HK-2 (cell line): Measurements from ENCODE around the gene WDR45B.

Source experiments
- DNase-seq: peaks from one replicate; pipeline ENCODE4 v3.0.0-alpha.2; 2018; ENCODE audit not compliant: unreplicated experiment

The WDR45B gene

GRCh38 chr17:82677353-82677925 lies 29.2 kb upstream of the WDR45B start:
- no peak for DNase-seq

- DNase-seq: no peak
Measured at GRCh38 chr17:82675476-82676245, 27.4 kb upstream of the WDR45B start.

GRCh38 chr17:82674656-82675475 lies 26.6 kb upstream of the WDR45B start:
- DNase-seq: no peak

GRCh38 chr17:82670661-82671450 lies 22.6 kb upstream of the WDR45B start:
- DNase-seq: no peak

- DNase-seq: no peak
Measured at GRCh38 chr17:82668631-82669099, 20.4 kb upstream of the WDR45B start.

- no peak for DNase-seq
Measured at GRCh38 chr17:82668024-82668630, 19.9 kb upstream of the WDR45B start.

GRCh38 chr17:82667668-82668000 lies 19.4 kb upstream of the WDR45B start:
- DNase-seq: no peak

- no peak for DNase-seq
Measured at GRCh38 chr17:82666931-82667667, 18.9 kb upstream of the WDR45B start.

GRCh38 chr17:82665891-82666290 lies 17.6 kb upstream of the WDR45B start:
- no peak for DNase-seq

- DNase-seq: no peak
Measured at GRCh38 chr17:82665217-82665616, 17.0 kb upstream of the WDR45B start.

GRCh38 chr17:82664701-82665182 lies 16.5 kb upstream of the WDR45B start:
- no peak for DNase-seq

GRCh38 chr17:82664276-82664575 lies 16.0 kb upstream of the WDR45B start:
- DNase-seq: no peak

- no peak for DNase-seq
Measured at GRCh38 chr17:82663381-82664275, 15.4 kb upstream of the WDR45B start.

GRCh38 chr17:82662711-82663261 lies 14.5 kb upstream of the WDR45B start:
- no peak for DNase-seq

GRCh38 chr17:82661717-82662683 lies 13.8 kb upstream of the WDR45B start:
- DNase-seq: no peak

- no peak for DNase-seq
Measured at GRCh38 chr17:82659886-82660285, 11.6 kb upstream of the WDR45B start.

GRCh38 chr17:82658796-82659452 lies 10.7 kb upstream of the WDR45B start:
- no peak for DNase-seq

- DNase-seq: no peak
Measured at GRCh38 chr17:82658331-82658730, 10.1 kb upstream of the WDR45B start.
